Measurements from ENCODE around the gene KAT2A.

The KAT2A gene

DNA sequence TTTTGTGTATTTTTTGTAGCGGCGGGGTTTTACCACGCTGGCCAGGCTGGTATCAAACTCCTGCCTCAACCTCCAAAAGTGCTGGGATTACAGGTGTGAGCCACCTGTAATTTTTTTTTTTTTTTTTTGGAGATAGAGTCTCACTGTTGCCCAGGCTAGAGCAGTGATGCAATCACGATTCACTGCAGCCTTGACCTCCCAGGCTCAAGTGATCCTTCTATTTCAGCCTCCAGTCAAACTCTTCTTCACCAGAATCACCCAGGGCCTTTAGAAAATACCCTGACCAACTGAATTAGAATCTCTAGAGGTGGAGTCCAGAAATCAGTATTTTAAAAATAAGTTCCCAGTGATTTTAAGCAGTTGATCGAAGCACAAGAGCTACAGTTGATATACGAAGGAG is 14.0 kb upstream of the KAT2A start:
- DNase-seq, result no peak

DNA sequence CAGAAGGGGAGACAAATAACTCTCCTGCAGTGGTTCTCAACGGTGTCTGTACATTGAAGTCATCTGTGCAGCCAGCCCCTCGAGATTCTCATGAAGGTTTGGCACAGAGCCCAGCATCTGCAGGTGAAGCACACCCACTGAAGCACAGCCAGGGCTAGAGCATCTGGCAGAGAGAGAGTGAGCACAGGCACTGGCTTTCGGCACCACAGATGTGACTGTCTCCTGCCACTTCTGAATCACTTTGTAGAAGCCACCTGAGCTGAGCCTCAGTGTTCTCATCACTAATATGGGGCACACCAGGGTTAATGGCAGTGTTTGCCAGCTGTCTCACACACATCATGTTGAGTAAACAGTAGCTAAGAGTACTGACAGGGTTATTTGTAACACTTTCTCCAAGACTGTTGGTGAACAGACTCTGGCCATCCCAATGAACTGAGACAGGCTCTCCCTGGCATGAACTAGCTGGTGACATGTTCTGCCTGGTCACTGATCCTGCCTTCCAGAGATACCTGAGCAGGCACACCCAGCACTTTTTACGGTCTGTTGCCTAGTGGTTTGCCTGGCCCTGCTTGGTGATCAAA is 12.4 kb upstream of the KAT2A start:
- no peak for DNase-seq

DNA sequence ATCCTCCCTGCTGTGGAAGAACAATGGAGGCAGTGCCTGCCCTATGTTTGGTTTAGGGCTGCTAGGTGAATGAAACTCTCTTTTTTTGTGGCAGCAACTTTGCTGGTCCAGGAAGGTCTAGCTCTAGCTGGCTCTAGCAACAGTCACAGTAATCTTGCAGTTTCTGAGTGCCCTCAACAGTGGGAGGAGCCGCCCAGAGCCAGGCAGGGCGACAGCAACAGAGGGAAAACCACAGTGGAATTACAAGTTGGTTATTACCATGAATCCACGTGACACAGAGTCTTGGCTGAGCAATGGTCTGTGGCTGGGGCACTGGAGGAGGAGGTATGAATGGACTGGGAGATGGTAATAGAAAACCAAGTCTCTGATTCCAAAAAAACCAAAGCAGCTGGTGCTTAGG is 11.8 kb upstream of the KAT2A start:
- peak; percentile 93 for DNase-seq

DNA sequence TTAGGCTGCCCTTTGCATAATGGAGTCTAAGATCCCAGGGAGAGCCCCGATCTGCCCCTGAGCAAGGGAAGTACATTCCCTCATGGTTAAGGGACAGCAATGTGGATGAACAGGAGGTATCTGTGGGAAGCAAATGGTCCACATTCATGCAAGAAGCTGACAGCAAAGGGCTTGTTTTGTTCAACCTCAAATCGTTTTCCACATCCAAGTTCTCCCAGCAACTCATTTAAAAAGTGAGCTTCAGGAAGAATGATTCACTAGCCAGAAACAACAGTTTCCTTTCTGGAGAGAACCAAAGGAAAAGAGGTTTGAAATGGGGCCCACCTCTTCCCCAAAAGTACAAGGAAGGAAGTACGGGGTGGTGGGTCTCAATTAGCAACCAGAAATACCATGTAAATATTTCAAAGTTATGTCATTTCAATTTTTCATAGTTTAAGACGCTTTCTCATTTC is 10.8 kb upstream of the KAT2A start:
- DNase-seq, result peak; percentile 78 to 83

DNA sequence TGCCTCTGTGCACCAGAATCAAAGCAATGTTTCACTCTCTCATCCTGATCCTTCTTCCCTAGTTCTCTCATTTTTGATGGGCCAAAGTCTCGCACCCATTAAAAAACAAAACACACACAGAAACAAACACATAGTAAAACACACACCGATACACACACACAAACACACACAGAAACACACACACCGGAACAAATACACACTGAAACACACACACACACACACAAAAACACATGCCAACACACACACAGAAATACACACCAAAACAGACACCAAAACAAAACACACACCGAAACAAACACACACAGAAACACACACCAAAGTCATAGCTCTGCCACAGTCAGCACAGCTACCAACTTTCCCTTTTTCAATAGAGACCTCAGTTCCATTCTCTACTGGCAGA is 10.1 kb upstream of the KAT2A start:
- no peak for DNase-seq

DNA sequence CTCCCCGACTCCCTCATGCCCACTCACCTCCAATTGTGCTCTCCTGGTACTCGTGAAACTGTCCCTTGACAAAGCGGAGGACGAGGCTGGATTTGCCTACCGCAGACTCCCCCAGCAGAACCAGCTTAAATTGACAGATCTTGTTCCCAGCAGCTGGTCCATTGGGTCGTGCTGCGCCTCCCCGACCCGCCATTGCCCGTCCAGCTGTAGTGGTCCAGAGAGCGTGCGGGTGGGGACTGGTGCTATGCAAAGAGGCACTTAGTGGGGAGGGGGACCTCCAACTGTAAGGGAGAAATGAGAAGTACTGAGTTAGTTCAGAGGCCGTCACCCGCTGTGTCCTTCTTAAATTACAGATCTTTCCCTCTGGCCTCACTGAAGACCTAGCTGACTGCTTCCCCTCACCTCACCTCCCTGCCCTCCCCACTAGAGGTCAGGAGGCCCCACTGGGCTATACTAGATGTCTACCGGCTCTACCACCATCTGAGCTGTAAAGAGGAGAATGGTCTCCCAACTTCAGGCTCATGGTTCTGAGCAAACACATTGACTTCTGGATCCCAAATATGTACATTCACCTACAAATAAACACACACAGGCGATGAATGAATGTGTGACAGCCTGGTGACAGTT is 9.3 kb upstream of the KAT2A start:
- DNase-seq, result peak in 1 of 2 experiments; percentile 17

DNA sequence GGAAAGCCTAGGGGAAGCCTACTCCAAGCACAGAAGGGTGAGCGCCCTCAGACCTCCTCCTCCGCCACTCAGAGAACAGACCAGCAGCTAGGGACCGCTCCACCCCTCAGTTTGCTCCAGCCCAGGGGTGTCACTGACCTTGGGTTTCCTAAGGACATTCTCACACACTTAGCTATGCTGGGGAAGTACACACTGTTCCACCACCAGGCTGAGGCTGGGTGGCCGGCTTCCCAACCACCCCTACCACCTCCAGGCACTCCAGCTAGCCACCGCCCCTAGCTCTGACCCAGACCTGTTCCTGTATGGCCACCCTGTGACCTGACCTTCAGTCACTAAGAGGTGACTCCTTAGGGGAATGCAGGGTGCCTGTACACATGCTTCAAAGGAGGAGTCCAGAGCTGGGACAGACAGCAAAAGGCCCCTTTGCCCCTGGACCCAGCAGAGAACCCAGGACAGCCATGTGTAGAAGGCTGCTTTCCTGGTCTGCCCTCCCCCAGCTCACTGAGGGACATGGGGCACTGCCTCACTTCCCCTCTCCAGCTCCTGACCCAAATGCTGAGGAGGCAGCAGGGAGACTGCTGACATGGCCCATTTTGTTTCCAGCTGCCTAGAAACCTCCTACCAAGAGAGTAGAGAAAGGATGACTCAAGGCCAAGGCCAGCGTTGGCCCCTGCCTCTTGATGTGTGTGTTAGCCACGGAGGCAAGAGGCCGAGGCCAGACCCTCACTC is 8.1 kb upstream of the KAT2A start:
- DNase-seq, result no peak

DNA sequence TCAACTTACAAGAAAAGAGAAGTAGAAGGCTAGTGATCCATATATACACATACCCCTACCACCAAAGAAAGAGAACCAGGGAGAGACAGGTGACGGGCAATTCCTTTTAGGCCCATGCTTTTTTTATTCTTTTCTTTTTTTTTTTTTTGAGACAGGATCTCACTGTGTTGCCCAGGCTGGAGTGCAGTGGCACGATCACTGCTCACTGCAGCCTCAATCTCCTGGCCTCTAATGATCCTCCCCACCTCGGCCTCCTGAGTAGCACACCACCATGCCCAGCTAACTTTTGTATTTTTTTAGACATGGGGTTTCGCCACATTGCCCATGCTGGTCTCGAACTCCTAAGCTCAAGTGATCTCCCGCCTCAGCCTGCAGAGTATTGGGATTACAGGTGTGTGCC is 6.2 kb upstream of the KAT2A start:
- no peak for DNase-seq

DNA sequence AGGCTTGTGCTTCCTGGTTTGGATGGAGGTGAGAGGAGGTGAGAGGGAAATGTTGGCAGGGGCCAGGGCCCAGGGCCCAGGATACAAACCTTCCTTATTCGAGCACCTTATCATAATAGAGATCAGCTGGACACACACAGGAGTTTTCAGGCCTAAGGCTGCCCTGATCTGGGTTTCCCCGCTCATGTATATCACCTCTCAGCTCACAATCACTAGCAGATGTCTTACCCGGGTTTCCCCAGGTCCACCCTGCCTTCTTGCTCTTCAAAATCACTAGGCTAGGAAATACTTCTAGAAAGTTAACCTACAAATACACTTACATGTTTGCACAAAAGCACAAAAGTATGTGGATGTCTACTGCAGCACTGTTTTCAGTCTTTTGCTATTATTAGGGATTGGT is 5.7 kb upstream of the KAT2A start:
- DNase-seq, result no peak

DNA sequence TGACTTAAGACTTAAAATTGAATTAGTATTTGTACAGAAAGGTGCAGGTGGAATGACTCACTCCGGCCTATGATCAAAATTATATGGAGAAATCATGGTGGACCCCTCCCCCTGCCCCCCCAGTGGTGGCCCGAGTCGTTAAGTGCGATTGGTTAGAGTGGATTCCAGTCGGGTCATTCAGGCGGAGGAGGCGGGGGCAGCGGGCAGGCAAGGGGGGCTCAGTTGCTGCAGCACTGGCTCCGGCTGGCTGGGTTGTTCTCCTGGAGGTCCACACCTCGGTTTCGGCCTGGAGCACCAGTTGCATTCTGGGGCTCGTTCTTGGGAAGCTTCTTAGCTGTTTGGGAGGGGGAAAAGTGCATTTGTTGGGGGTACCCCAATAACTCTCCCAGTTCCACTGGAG is 4.4 kb upstream of the KAT2A start:
- no peak for DNase-seq

DNA sequence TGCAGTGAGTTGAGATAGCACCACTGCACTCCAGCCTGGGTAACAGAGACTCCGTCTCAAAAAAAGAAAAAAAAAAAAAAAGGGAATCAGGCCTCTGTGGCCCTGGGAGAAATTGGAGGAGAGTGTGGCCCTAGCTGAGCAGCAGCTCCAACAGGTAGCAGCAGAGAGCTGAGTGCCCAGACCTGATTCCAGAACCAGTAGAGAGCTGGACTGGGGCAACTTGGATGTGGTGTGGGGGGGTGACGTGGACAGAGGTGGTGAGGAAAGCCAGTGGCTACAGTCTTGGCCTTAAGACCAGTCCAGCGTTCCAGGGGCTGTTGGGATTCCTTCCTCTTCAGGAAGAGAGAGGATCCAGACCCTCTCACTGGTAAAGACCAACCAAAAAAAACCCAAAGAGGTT is 3.1 kb upstream of the KAT2A start:
- DNase-seq, result no peak

DNA sequence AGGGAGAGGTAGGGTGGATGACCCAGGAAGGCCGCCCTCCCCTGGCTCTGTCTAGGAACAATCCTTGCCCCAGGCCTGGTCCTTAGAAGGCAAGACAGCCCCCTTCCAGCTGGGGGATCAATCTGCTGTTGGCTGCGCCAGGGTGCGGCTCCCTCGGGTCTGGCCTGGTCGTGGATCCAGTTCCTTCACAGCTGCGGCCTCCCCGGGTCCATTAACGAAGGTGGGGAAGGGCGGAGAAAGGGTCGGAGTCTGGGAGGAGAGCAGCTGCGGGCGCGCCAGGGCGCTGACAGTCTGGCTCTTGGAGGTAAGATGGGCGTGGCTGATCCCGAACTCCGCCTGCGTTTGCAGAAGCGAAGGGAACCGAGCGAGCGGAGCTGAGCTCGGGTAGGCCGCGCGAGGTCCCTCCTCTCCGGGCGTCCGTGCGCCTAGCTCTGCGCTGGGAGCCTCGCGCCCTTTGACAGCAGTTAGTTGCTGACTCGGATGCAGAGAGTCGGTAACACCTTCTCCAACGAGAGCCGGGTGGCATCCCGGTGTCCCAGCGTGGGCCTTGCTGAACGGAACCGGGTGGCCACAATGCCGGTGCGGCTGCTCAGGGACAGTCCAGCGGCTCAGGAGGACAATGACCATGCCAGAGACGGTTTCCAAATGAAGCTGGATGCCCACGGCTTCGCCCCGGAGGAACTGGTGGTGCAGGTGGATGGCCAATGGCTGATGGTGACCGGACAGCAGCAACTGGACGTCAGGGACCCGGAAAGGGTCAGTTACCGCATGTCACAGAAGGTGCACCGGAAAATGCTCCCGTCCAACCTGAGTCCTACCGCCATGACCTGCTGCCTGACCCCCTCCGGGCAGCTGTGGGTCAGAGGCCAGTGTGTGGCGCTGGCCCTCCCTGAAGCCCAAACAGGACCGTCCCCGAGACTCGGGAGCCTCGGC is 1.5 kb upstream of the KAT2A start, which contains the start of gene HSPB9:
Gene HSPB9, plus strand, starts transcription at position 434 of the 933 bp plus-strand sequence. Its CDS starts 47 bp downstream, at position 481.
- no peak for DNase-seq

DNA sequence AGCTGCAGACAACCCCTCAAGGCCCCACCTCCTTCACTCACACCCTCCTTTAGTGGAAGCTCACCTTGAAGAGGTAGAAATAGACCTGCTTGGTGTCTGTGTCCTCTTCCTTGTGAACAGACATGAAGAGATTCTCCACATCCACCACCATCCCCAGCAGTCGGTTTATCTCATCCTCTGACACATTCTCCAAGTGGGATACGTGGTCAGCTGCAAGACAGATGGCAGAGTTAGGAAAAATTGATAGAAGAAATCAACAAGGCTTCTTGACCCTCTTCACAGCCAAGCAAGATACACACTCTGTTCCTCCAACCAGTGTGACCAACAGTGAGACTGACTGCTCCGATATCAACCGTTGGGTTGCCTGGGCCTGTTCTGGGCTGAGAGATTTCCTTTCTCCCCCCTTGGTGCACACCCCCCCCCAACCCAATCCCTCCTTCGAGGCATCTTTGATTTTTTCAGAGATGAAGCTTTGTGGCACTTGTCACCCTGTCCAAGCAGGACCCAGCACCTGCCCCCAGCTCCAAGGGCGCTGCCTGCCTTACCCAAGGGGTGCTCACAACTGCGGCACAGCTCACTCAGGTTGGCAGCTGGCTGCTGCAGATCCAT is 902 bp downstream of the KAT2A start:
- no peak for DNase-seq

DNA sequence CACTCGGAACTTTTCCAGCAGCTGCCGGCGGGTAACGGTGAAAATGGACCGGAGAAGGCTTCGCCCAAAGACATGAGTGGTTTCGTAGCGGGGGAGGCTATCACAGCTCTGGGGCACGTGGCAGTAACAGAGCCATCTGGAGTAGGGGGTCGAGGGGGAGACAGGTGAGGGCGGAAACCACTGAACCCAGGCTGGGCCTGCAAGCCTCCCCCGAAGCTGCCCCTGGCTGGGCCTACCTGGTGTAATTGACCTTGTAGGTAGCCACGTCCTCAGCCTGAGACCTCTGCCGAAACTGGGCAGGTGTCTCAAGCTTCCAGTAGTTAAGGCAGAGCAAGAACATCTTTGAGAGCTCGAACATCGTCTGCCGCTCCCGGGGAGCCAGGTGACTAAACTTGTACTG is 1.9 kb downstream of the KAT2A start:
- no peak for DNase-seq

DNA sequence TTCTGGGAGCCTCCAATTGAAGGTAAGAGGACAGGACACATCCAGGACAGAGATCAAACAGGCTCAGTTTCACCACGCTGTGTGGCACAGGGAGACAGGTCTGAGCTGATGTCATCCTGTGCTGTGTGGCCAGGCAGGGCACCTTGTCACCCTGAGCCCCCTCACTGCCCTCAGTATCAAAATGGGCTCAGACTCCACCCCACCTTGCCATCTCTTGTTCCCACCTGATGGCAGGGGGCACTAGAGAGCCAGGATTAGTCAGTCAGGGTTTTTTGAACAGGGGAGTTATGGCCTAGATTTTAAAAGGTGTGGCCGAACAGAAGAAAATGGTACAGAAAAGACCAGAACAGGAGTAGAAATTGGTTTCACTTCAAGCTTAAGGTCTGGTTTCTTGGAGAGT is 2.6 kb downstream of the KAT2A start:
- peak; percentile 35 to 39 for DNase-seq

DNA sequence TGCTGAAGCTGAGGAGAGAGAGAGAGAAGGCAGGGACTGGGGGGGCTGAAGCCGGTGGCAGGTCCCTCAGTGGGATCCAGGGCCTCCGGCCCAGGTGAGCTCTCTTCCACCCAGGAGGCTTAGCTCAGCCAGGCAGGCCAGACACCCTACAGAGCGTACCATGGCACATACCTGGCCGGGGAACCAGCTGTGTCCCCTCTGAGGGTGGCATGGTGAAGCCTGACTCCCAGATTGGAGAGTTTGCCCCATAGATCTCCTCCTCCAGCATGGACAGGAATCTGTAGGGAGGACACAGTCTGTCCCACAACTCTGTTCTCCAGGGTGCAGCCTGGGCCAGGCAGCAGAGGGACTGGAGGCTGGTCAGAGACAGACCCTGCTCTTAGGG is 3.0 kb downstream of the KAT2A start:
- no peak for DNase-seq

DNA sequence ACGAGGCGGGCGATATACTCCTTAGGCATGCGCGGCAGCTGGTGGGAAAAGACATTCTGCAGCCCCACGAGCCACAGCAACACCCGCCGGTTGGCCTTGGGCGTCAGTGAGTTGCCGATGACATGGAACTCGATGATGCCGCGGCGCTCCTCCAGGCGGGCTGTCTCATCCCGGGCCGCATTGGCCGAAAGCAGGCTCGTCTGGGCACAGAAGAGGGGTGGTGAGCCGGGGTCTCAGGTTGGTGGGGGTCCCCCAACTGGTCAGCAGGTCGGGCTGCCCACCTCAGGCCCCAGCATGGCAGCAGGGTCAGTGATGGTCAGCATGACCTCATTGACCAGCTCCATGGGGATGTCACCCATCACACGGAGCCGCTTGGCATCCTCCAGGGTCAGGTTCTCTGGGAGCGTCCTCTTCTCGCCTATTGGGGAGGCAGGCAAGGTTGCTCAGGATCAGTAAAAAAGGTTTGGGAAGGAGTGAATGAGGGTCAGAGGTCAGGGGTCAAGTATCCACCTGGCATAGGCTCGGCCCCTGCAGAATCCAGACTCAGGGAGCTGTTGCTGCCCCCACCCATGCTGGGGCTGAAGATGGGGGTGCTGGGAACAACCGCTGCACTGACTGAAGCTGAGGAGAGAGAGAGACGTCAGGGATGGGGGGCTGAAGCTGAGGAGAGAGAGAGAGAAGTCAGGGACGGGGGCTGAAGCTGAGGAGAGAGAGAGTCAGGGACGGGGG is 3.6 kb downstream of the KAT2A start:
- DNase-seq, result no peak

DNA sequence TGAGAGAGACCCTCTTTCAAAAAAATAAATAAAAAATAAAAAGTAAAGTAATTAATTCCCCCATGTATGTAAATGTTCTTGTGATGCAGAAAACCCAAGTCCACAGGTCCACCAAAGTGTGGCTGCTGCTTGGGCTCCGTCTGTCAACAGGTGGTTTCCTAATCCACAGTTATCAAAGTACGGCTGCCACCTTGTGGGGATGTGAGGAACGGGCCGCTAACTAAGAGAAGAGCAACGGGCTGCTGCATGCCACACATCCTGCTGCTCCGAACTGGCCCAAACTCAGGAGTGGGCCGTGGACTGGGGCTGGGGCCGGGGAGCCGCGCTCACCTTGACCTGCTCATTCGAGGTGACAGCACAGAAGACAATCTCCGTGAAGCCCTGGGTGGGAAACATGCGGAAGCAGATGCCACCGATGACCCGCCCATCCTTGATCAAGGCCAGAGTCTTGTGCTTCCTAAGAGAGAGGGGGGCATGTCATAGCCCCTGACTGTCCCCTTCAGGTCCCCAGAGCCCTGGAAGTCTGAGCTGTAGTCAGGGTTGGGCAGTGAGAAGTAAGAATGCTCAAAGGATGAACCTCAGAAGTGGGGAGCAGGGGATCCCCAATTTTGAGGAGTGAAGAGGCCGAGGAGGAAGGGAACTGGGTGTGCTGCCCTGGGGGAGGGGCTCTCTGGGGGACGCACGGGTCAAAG is 4.3 kb downstream of the KAT2A start:
- DNase-seq, result peak; percentile 83 to 94

DNA sequence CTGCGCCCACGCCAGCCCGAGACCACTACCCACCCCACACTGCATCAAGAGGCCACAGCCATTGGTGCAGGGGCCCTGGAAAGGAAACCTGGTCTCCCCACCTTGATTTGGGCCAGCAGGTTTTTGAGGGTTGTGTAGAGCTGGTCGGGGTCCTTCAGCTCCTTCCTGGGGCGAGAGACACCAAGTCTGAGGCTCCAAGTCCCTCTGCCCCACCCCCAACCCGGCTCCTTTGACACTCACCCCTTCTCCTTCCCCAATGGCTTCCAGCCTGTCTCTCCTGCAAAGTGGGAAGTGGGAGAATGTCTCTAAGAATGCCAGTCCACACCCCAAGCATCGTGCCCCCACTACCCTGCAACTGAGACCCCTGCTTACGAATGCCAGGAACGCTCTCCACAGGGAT is 7.0 kb downstream of the KAT2A start:
- DNase-seq, result no peak

DNA sequence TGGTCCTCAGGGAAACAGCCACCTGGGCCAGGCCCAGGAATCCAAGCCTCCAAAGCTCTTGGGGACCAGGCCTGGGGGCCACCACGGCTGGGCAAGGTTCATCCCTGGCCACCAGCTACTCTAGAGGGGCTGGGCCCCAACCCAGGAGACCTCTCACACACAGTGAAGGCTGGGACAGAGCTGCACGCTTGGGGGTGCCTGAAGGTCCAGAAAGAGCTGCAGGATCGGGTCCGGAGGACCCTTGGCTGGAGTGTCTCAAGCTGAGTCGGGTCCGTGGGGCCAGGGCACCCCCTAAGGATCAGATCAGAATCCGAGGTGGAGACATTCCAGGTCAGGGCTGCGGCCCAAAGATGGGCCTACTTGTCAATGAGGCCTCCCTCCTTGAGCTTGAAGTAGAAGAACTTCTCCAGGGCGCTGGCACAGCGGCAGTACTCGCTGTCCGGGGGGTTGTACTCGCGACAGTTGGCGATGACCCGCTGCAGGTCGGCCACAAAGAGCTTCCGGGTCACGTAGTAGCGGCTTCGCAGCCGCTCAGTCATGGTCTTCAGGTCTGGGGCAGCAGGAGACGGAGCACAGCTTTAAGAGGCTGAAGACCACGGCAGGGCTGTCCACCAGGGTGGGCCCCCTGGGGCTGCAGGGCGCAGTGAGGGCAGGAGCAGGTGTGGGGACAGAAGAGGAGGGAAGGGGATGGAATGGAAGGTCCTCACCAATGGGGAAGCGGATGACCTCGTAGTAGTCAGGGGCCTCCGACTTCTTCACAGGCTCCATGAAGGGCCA is 7.7 kb downstream of the KAT2A start:
- DNase-seq, result no peak
